WTC11 (cell line): ENCODE results near the gene CCS. TPM values are rescaled to one million over a fixed set of nuclear protein-coding genes. Genes with fewer than 3 reads are reported as not detected.

Source experiments
- ATAC-seq: fragments of 200-7000 bp; cut with Tn5 transposase; 2 replicates; pipeline ENCODE4 v1.10.0; 2021; ENCODE audit warnings: mild to moderate bottlenecking, moderate library complexity
- CTCF ChIA-PET: fragments of 300-600 bp; sonication (Branson Sonifier 250); formaldehyde crosslinking; loops from one replicate; lab custom pipeline; 2021; ENCODE audit warnings: antibody characterized with exemption; lab: Charles Lee
- POLR2A ChIA-PET: fragments of 350-600 bp; sonication (Branson Sonifier 250); formaldehyde crosslinking; loops from one replicate; lab custom pipeline; 2021; ENCODE audit warnings: antibody characterized with exemption; lab: Charles Lee
- DNase-seq: peaks from one replicate; pipeline ENCODE4 v3.0.0; 2021; ENCODE audit warnings: low spot score
- H3K27ac Mint-ChIP-seq: 2 replicates; pipeline ENCODE4 v1.8.0; 2021; ENCODE audit warnings: mixed read lengths
- H3K27me3 Mint-ChIP-seq: 2 replicates; pipeline ENCODE4 v1.8.0; 2021; ENCODE audit warnings: low read depth, mild to moderate bottlenecking, moderate library complexity, mixed read lengths
- H3K36me3 Mint-ChIP-seq: 2 replicates; pipeline ENCODE4 v1.8.0; 2021; ENCODE audit warnings: mixed read lengths
- H3K4me1 Mint-ChIP-seq: 2 replicates; pipeline ENCODE4 v1.8.0; 2022; ENCODE audit warnings: mixed read lengths
- H3K4me3 Mint-ChIP-seq: 2 replicates; pipeline ENCODE4 v1.8.0; 2021; ENCODE audit warnings: mild to moderate bottlenecking, moderate library complexity, mixed read lengths
- H3K9me3 Mint-ChIP-seq: 2 replicates; pipeline ENCODE4 v1.8.0; 2021; ENCODE audit warnings: mixed read lengths
- ELF4 ChIP-seq: sonication (generic); formaldehyde crosslinking; IDR thresholded peaks from 2 replicates; pipeline ENCODE4 v1.8.1; 2022; ENCODE audit warnings: low read depth, mild to moderate bottlenecking, moderate library complexity, missing genetic modification reagents
- GTF2I ChIP-seq: fragments of 250-450 bp; sonication (Bioruptor Pico); conservative IDR thresholded peaks from 2 replicates; pipeline ENCODE4 v1.4.0; 2021; ENCODE audit warnings: mild to moderate bottlenecking
- JUN ChIP-seq: sonication (generic); formaldehyde crosslinking; IDR thresholded peaks from 2 replicates; pipeline ENCODE4 v1.8.0; 2023; ENCODE audit warnings: mild to moderate bottlenecking, missing genetic modification reagents
- OVOL2 ChIP-seq: fragments of 250-450 bp; sonication (Bioruptor Pico); IDR thresholded peaks from 2 replicates; pipeline ENCODE4 v1.9.0; 2021; ENCODE audit warnings: mild to moderate bottlenecking, borderline replicate concordance
- SOX15 ChIP-seq: fragments of 250-450 bp; sonication (Bioruptor Pico); IDR thresholded peaks from 2 replicates; pipeline ENCODE4 v1.9.0; 2021; ENCODE audit warnings: mild to moderate bottlenecking
- TEAD4 ChIP-seq: sonication (generic); formaldehyde crosslinking; IDR thresholded peaks from 2 replicates; pipeline ENCODE4 v1.8.0; 2022; ENCODE audit warnings: mild to moderate bottlenecking, missing genetic modification reagents
- ZNF219 ChIP-seq: sonication (generic); formaldehyde crosslinking; IDR thresholded peaks from 2 replicates; pipeline ENCODE4 v1.8.0; 2023; ENCODE audit warnings: missing genetic modification reagents, mild to moderate bottlenecking, borderline replicate concordance
- ZNF317 ChIP-seq: sonication (generic); formaldehyde crosslinking; IDR thresholded peaks from 2 replicates; pipeline ENCODE4 v1.8.1; 2023; ENCODE audit warnings: low read depth, mild to moderate bottlenecking, moderate library complexity, missing genetic modification reagents, borderline replicate concordance
- ZNF416 ChIP-seq: fragments of 250-450 bp; sonication (Bioruptor Pico); IDR thresholded peaks from 2 replicates; pipeline ENCODE4 v1.9.0; 2021; ENCODE audit warnings: mild to moderate bottlenecking, inconsistent platforms
- ZNF423 ChIP-seq: fragments of 250-450 bp; sonication (Bioruptor Pico); IDR thresholded peaks from 2 replicates; pipeline ENCODE4 v2.1.2; 2022; ENCODE audit warnings: mild to moderate bottlenecking, moderate library complexity
- ZNF671 ChIP-seq: fragments of 250-450 bp; sonication (Bioruptor Pico); IDR thresholded peaks from 2 replicates; pipeline ENCODE4 v1.8.0; 2021; ENCODE audit warnings: mild to moderate bottlenecking
- total RNA-seq: library from RNA; stranded (reverse); gene quantifications from 3 replicates; pipeline ENCODE4 v1.2.3, GENCODE V29; 2021
- TF ChIP-seq, protein P1 (sequence below): sonication (generic); formaldehyde crosslinking; IDR thresholded peaks from 2 replicates; pipeline ENCODE4 v1.8.1; 2023; ENCODE audit warnings: mild to moderate bottlenecking, missing genetic modification reagents, moderate library complexity
- TF ChIP-seq, protein P2 (sequence below): fragments of 200-600 bp; IDR thresholded peaks from 2 replicates; pipeline ENCODE4 v1.8.0; 2022; ENCODE audit warnings: antibody characterized with exemption
- TF ChIP-seq, protein P3 (sequence below): sonication (generic); formaldehyde crosslinking; IDR thresholded peaks from 2 replicates; pipeline ENCODE4 v1.8.1; 2023; ENCODE audit warnings: mild to moderate bottlenecking, missing genetic modification reagents, moderate library complexity
- TF ChIP-seq, protein P4 (sequence below): sonication (generic); formaldehyde crosslinking; IDR thresholded peaks from 2 replicates; pipeline ENCODE4 v1.8.1; 2022; ENCODE audit warnings: low read depth, missing genetic modification reagents, borderline replicate concordance
- TF ChIP-seq, protein P5 (sequence below): sonication (generic); formaldehyde crosslinking; IDR thresholded peaks from 2 replicates; pipeline ENCODE4 v1.8.1; 2023; ENCODE audit warnings: mild to moderate bottlenecking, missing genetic modification reagents, borderline replicate concordance
- TF ChIP-seq, protein P6 (sequence below): sonication (generic); formaldehyde crosslinking; IDR thresholded peaks from 2 replicates; pipeline ENCODE4 v1.8.0; 2022; ENCODE audit warnings: mild to moderate bottlenecking, missing genetic modification reagents
- TF ChIP-seq, protein P7 (sequence below): fragments of 250-450 bp; sonication (Bioruptor Pico); IDR thresholded peaks from 2 replicates; pipeline ENCODE4 v1.9.0; 2021; ENCODE audit warnings: mild to moderate bottlenecking
- TF ChIP-seq, protein P8 (sequence below): sonication (generic); formaldehyde crosslinking; conservative IDR thresholded peaks from 2 replicates; pipeline ENCODE4 v1.8.1; 2022; ENCODE audit warnings: mild to moderate bottlenecking, missing genetic modification reagents

CCS gene
- total RNA-seq, 1 experiment from 2014 or later, result 35.9 TPM

DNA sequence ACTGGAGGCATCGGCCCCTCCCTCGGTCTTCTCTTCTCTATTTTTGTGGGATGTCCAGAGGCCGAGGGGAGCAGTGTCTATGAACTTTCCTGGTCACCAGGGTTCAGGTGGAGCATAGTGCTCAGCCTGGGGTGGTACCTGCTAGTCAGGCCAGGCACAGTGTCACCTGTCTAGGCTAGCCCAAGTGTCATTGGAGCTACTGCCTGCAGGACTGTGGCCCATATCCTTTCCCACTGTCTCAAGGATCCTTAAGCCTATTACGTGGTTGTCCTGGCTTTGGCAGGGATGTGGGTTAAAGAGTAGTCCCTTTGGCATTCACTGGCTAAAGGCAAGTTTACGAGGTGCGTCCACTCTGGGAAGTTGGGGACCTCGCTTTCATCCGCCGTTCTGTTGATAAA, 32.8 kb downstream of the CCS start:
- ATAC-seq (no peak), DNase-seq (no peak)
- TF ChIP-seq ZNF671 (CRISPR knock-in tag) (no peak), JUN (CRISPR knock-in tag) (no peak), OVOL2 (CRISPR knock-in tag) (no peak)
- TF ChIP-seq, protein P1, sequence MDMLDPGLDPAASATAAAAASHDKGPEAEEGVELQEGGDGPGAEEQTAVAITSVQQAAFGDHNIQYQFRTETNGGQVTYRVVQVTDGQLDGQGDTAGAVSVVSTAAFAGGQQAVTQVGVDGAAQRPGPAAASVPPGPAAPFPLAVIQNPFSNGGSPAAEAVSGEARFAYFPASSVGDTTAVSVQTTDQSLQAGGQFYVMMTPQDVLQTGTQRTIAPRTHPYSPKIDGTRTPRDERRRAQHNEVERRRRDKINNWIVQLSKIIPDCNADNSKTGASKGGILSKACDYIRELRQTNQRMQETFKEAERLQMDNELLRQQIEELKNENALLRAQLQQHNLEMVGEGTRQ (CRISPR knock-in tag), result no peak
- CTCF ChIA-PET, result interaction anchor here (1.2 kb wide), 1 partner anchor 52 kb away, joined by 3 read pairs; the partner anchor contains the start of gene RBM4B
- H3K4me3 Mint-ChIP-seq, result no peak overlapping the region
- no peaks in the 10 kb centered on the region for H3K27me3 Mint-ChIP-seq
- no peak overlapping the region for H3K27ac Mint-ChIP-seq
- H3K4me1 Mint-ChIP-seq, result peaks cover 7% of the 10 kb centered on the region
- POLR2A ChIA-PET, result no interaction called here
- no peaks in the 10 kb centered on the region for H3K9me3 Mint-ChIP-seq
- peaks cover 78% of the 10 kb centered on the region for H3K36me3 Mint-ChIP-seq

DNA sequence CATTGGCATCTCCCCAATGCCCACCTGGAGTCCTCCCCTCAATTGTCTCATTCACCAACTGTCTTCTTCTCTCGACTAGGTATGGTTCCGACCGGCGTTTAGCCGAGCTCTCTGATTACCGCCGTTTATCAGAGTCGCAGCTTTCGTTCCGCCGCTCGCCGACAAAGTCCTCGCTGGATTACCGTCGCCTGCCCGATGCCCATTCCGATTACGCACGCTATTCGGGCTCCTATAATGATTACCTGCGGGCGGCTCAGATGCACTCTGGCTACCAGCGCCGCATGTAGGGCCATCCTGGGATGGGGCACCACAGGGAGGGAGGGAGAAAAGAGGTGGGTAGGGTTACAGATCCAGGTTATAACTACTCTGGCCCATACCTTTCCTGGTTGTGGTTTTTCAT, 33.4 kb downstream of the CCS start:
- H3K4me3 Mint-ChIP-seq, result no peak overlapping the region
- no peaks in the 10 kb centered on the region for H3K27me3 Mint-ChIP-seq
- CTCF ChIA-PET, result no interaction called here
- ATAC-seq, result no peak
- no peak overlapping the region for H3K27ac Mint-ChIP-seq
- TF ChIP-seq TEAD4 (CRISPR knock-in tag) (no peak), ZNF423 (CRISPR knock-in tag) (no peak), ELF4 (CRISPR knock-in tag) (no peak), ZNF219 (CRISPR knock-in tag) (no peak), GTF2I (CRISPR knock-in tag) (no peak), ZNF317 (CRISPR knock-in tag) (no peak)
- TF ChIP-seq, protein P2, sequence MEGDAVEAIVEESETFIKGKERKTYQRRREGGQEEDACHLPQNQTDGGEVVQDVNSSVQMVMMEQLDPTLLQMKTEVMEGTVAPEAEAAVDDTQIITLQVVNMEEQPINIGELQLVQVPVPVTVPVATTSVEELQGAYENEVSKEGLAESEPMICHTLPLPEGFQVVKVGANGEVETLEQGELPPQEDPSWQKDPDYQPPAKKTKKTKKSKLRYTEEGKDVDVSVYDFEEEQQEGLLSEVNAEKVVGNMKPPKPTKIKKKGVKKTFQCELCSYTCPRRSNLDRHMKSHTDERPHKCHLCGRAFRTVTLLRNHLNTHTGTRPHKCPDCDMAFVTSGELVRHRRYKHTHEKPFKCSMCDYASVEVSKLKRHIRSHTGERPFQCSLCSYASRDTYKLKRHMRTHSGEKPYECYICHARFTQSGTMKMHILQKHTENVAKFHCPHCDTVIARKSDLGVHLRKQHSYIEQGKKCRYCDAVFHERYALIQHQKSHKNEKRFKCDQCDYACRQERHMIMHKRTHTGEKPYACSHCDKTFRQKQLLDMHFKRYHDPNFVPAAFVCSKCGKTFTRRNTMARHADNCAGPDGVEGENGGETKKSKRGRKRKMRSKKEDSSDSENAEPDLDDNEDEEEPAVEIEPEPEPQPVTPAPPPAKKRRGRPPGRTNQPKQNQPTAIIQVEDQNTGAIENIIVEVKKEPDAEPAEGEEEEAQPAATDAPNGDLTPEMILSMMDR, result no peak
- TF ChIP-seq, protein P3, sequence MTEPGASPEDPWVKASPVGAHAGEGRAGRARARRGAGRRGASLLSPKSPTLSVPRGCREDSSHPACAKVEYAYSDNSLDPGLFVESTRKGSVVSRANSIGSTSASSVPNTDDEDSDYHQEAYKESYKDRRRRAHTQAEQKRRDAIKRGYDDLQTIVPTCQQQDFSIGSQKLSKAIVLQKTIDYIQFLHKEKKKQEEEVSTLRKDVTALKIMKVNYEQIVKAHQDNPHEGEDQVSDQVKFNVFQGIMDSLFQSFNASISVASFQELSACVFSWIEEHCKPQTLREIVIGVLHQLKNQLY (CRISPR knock-in tag), result no peak
- TF ChIP-seq, protein P1 (CRISPR knock-in tag), result no peak
- TF ChIP-seq, protein P4, sequence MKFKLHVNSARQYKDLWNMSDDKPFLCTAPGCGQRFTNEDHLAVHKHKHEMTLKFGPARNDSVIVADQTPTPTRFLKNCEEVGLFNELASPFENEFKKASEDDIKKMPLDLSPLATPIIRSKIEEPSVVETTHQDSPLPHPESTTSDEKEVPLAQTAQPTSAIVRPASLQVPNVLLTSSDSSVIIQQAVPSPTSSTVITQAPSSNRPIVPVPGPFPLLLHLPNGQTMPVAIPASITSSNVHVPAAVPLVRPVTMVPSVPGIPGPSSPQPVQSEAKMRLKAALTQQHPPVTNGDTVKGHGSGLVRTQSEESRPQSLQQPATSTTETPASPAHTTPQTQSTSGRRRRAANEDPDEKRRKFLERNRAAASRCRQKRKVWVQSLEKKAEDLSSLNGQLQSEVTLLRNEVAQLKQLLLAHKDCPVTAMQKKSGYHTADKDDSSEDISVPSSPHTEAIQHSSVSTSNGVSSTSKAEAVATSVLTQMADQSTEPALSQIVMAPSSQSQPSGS (CRISPR knock-in tag), result no peak
- POLR2A ChIA-PET, result interaction anchor here (1.0 kb wide), 1 partner anchor 12 kb away, joined by 4 read pairs; the partner anchor contains the start of gene RBM4
- no peak for DNase-seq
- H3K36me3 Mint-ChIP-seq, result peaks cover 78% of the 10 kb centered on the region
- H3K4me1 Mint-ChIP-seq, result peaks cover 4% of the 10 kb centered on the region
- H3K9me3 Mint-ChIP-seq, result no peaks in the 10 kb centered on the region

DNA sequence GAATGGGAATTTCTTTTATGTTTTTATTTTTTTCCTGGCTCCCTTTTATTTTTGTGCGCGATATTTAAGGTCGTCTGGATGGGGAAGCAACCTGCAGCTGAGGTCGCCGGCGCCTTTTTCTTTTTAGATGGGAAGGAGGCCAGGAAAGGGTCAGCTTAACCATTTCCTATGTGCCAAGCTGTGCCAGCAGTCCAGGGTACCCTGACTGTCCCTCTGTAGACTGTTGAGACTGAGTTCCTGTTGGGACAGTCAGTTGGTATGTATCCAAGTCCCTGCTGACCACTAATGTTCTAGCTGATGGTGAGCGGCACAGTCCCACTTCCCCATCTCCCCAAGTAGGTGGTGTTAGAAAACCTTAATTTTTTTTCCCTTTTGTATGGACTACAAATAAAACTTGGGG, 33.9 kb downstream of the CCS start:
- ATAC-seq, result no peak
- CTCF ChIA-PET, result no interaction called here
- TF ChIP-seq, protein P5, sequence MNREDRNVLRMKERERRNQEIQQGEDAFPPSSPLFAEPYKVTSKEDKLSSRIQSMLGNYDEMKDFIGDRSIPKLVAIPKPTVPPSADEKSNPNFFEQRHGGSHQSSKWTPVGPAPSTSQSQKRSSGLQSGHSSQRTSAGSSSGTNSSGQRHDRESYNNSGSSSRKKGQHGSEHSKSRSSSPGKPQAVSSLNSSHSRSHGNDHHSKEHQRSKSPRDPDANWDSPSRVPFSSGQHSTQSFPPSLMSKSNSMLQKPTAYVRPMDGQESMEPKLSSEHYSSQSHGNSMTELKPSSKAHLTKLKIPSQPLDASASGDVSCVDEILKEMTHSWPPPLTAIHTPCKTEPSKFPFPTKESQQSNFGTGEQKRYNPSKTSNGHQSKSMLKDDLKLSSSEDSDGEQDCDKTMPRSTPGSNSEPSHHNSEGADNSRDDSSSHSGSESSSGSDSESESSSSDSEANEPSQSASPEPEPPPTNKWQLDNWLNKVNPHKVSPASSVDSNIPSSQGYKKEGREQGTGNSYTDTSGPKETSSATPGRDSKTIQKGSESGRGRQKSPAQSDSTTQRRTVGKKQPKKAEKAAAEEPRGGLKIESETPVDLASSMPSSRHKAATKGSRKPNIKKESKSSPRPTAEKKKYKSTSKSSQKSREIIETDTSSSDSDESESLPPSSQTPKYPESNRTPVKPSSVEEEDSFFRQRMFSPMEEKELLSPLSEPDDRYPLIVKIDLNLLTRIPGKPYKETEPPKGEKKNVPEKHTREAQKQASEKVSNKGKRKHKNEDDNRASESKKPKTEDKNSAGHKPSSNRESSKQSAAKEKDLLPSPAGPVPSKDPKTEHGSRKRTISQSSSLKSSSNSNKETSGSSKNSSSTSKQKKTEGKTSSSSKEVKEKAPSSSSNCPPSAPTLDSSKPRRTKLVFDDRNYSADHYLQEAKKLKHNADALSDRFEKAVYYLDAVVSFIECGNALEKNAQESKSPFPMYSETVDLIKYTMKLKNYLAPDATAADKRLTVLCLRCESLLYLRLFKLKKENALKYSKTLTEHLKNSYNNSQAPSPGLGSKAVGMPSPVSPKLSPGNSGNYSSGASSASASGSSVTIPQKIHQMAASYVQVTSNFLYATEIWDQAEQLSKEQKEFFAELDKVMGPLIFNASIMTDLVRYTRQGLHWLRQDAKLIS (CRISPR knock-in tag), result no peak
- TF ChIP-seq, protein P6, sequence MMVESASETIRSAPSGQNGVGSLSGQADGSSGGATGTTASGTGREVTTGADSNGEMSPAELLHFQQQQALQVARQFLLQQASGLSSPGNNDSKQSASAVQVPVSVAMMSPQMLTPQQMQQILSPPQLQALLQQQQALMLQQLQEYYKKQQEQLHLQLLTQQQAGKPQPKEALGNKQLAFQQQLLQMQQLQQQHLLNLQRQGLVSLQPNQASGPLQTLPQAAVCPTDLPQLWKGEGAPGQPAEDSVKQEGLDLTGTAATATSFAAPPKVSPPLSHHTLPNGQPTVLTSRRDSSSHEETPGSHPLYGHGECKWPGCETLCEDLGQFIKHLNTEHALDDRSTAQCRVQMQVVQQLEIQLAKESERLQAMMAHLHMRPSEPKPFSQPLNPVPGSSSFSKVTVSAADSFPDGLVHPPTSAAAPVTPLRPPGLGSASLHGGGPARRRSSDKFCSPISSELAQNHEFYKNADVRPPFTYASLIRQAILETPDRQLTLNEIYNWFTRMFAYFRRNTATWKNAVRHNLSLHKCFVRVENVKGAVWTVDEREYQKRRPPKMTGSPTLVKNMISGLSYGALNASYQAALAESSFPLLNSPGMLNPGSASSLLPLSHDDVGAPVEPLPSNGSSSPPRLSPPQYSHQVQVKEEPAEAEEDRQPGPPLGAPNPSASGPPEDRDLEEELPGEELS, result no peak
- no peak for TF ChIP-seq SOX15
- TF ChIP-seq, protein P7, sequence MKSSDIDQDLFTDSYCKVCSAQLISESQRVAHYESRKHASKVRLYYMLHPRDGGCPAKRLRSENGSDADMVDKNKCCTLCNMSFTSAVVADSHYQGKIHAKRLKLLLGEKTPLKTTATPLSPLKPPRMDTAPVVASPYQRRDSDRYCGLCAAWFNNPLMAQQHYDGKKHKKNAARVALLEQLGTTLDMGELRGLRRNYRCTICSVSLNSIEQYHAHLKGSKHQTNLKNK (CRISPR knock-in tag), result no peak
- TF ChIP-seq ZNF416, result no peak
- TF ChIP-seq ZNF219 (CRISPR knock-in tag), result no peak
- TF ChIP-seq, protein P8, sequence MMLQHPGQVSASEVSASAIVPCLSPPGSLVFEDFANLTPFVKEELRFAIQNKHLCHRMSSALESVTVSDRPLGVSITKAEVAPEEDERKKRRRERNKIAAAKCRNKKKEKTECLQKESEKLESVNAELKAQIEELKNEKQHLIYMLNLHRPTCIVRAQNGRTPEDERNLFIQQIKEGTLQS (CRISPR knock-in tag), result no peak

More for the DNA sequence above, 33.9 kb downstream of the CCS start:
- Mint-ChIP-seq H3K9me3 (no peaks in the 10 kb centered on the region), H3K27ac (no peak overlapping the region), H3K4me1 (no peaks in the 10 kb centered on the region), H3K27me3 (no peaks in the 10 kb centered on the region), H3K36me3 (peaks cover 81% of the 10 kb centered on the region), H3K4me3 (no peak overlapping the region)
- no peak for DNase-seq
- POLR2A ChIA-PET, result interaction anchor here (0.7 to 1.0 kb wide), 2 partner anchors 11 to 13 kb away, joined by 3 to 4 read pairs; partner anchors contain the start of gene RBM4
